Fibroblast of upper back skin (primary cell): ENCODE data around the gene TCTN2.
A peak's percentile ranks its signal among the peaks of the same experiment; 100 is the strongest.

Source experiments
- DNase-seq: peaks from one replicate; pipeline ENCODE4 v3.0.0-alpha.2; 2013

The TCTN2 gene

GRCh38 chr12:123670882-123671728 is at the start of gene TCTN2:
Gene TCTN2, plus strand, starts transcription at chr12:123671113. Its CDS starts 128 bp downstream, at chr12:123671241.
- DNase-seq: peak; percentile 90

- DNase-seq: no peak
Observed at GRCh38 chr12:123621619-123622530, 49.0 kb upstream of the TCTN2 start.

GRCh38 chr12:123633379-123634141 is 37.4 kb upstream of the TCTN2 start, which contains the start of the genes EIF2B1 and GTF2H3:
Gene EIF2B1, minus strand, starts transcription at chr12:123633686. Its CDS starts 129 bp downstream, at chr12:123633557.
Gene GTF2H3, plus strand, starts transcription at chr12:123633829. Its CDS starts 31 bp downstream, at chr12:123633860.
- DNase-seq: peak; percentile 96

GRCh38 chr12:123634142-123634561 is 36.8 kb upstream of the TCTN2 start:
- no peak for DNase-seq

- DNase-seq: no peak
Observed at GRCh38 chr12:123643911-123644310, 27.0 kb upstream of the TCTN2 start.

- DNase-seq: no peak
Observed at GRCh38 chr12:123645380-123645779, 25.5 kb upstream of the TCTN2 start.

- no peak for DNase-seq
Observed at GRCh38 chr12:123645878-123646277, 25.0 kb upstream of the TCTN2 start.

GRCh38 chr12:123648401-123648800 is 22.5 kb upstream of the TCTN2 start:
- DNase-seq: no peak

GRCh38 chr12:123654129-123654701 is 16.7 kb upstream of the TCTN2 start:
- no peak for DNase-seq

- DNase-seq: no peak
Observed at GRCh38 chr12:123655420-123655819, 15.5 kb upstream of the TCTN2 start.

GRCh38 chr12:123656392-123656791 is 14.5 kb upstream of the TCTN2 start:
- no peak for DNase-seq

GRCh38 chr12:123657211-123657610 is 13.7 kb upstream of the TCTN2 start:
- no peak for DNase-seq

GRCh38 chr12:123659996-123660727 is 10.8 kb upstream of the TCTN2 start:
- DNase-seq: peak; percentile 87

- no peak for DNase-seq
Observed at GRCh38 chr12:123667771-123668170, 3.1 kb upstream of the TCTN2 start.

- peak; percentile 13 for DNase-seq
Observed at GRCh38 chr12:123671876-123672275, 963 bp downstream of the TCTN2 start.

GRCh38 chr12:123675436-123675835 is 4.5 kb downstream of the TCTN2 start:
- no peak for DNase-seq

- DNase-seq: no peak
Observed at GRCh38 chr12:123676616-123677320, 5.9 kb downstream of the TCTN2 start.

GRCh38 chr12:123678981-123679380 is 8.1 kb downstream of the TCTN2 start:
- no peak for DNase-seq

GRCh38 chr12:123681605-123682004 is 10.7 kb downstream of the TCTN2 start:
- no peak for DNase-seq

- DNase-seq: no peak
Observed at GRCh38 chr12:123683964-123684363, 13.1 kb downstream of the TCTN2 start.

- DNase-seq: no peak
Observed at GRCh38 chr12:123686636-123687190, 15.8 kb downstream of the TCTN2 start.
